ENCODE results near the gene ARID1B. TPM values are rescaled to one million over a fixed set of nuclear protein-coding genes. Genes with fewer than 3 reads are reported as not detected.

The ARID1B gene
- total RNA-seq, 1 donor from 2014 or later = 62.1 TPM

DNA sequence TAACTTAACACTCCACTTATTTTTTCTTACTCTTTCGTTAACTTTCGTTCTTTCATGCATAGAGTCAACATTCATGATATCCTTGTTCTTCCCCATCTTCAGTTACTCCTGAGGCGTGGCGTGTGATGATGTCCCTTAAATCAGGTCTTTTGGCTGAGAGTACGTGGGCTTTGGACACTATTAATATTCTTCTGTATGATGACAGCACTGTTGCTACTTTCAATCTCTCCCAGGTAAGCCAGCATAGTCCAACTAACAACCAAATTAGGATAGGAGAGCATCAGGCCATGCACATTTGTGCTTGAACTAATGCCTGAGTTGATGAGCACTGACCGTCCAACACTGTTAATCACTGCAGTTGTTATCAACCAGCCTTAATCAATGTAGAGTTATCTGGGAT is 426.6 kb downstream of the ARID1B start:
- H3K4me1 Mint-ChIP-seq = no peaks in the 10 kb centered on the region
- no peak overlapping the region for H2AFZ ChIP-seq (replicated peaks)
- no peak overlapping the region for H3K27ac Mint-ChIP-seq
- H3K9me3 ChIP-seq (ENCODE audit: low read depth) = no peaks in the 10 kb centered on the region
- H3K4me3 Mint-ChIP-seq = no peak overlapping the region
- H3K9ac ChIP-seq = no peak overlapping the region
- H3K36me3 ChIP-seq = peaks cover 5% of the 10 kb centered on the region
- no peak for DNase-seq (ENCODE audit: low spot score)
- H3K27ac ChIP-seq = no peak overlapping the region
- H3K4me1 ChIP-seq = no peaks in the 10 kb centered on the region
- H3K27me3 ChIP-seq = no peaks in the 10 kb centered on the region
- no peak overlapping the region for H3K4me2 ChIP-seq
- no peaks in the 10 kb centered on the region for H3F3A ChIP-seq (ENCODE audit: low read depth)
- no peaks in the 10 kb centered on the region for H3K79me2 ChIP-seq (ENCODE audit: low read depth)
- H3K9me3 Mint-ChIP-seq = no peaks in the 10 kb centered on the region
- no peaks in the 10 kb centered on the region for H4K20me1 ChIP-seq (ENCODE audit: low read depth)
- H3K36me3 Mint-ChIP-seq = peaks cover 38% of the 10 kb centered on the region
- no peaks in the 10 kb centered on the region for H3K27me3 Mint-ChIP-seq (ENCODE audit: insufficient read depth, low read depth)
- TF ChIP-seq EZH2phosphoT487 (IDR thresholded peaks at IDR 0.05) (no peak), EZH2 (IDR thresholded peaks at IDR 0.05) (no peak)
- TF ChIP-seq, protein P1, sequence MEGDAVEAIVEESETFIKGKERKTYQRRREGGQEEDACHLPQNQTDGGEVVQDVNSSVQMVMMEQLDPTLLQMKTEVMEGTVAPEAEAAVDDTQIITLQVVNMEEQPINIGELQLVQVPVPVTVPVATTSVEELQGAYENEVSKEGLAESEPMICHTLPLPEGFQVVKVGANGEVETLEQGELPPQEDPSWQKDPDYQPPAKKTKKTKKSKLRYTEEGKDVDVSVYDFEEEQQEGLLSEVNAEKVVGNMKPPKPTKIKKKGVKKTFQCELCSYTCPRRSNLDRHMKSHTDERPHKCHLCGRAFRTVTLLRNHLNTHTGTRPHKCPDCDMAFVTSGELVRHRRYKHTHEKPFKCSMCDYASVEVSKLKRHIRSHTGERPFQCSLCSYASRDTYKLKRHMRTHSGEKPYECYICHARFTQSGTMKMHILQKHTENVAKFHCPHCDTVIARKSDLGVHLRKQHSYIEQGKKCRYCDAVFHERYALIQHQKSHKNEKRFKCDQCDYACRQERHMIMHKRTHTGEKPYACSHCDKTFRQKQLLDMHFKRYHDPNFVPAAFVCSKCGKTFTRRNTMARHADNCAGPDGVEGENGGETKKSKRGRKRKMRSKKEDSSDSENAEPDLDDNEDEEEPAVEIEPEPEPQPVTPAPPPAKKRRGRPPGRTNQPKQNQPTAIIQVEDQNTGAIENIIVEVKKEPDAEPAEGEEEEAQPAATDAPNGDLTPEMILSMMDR (IDR thresholded peaks at IDR 0.05) = no peak
- H3K4me3 ChIP-seq = no peak overlapping the region

DNA sequence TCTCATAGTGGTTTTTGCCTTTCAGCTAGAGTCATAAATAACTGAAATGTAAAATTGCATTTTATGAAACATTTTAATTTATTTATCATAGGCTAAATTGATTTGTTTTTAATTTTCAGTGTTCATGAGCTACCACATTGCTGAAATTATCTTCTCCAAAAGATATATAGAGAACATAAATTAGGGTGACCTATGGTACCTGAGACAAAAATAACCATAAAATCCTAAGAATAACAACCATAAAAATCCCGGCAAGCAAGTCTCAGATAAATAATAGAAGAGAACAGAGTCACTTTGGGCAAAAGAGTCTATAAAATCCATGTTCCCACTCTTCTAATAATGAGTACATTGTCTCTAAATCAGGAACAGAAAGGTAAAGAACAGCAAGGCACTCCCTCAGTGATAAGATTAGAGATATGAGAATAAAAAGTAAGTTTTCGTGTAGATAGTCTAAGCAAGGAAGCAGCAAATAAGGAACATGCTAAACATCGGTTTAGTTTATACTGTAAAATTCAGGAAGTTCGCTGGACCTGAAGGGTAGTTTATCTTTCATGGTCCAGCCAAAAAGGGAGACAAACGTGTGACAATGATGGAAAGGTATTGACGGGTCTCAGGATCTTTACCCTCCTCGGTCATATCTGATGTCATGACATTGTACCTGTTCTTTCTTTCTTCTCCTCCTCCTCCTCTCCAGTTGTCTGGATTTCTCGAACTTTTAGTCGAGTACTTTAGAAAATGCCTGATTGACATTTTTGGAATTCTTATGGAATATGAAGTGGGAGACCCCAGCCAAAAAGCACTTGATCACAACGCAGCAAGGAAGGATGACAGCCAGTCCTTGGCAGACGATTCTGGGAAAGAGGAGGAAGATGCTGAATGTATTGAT is 428.5 kb downstream of the ARID1B start:
- Histone ChIP-seq H3F3A (ENCODE audit: low read depth) (no peaks in the 10 kb centered on the region), H4K20me1 (ENCODE audit: low read depth) (no peaks in the 10 kb centered on the region), H3K9ac (no peak overlapping the region), H3K79me2 (ENCODE audit: low read depth) (no peaks in the 10 kb centered on the region), H3K36me3 (peaks cover 10% of the 10 kb centered on the region), H3K4me2 (no peak overlapping the region), H3K27ac (no peak overlapping the region), H3K4me3 (no peak overlapping the region), H2AFZ (replicated peaks) (no peak overlapping the region), H3K9me3 (ENCODE audit: low read depth) (no peaks in the 10 kb centered on the region), H3K4me1 (no peaks in the 10 kb centered on the region), H3K27me3 (no peaks in the 10 kb centered on the region)
- Mint-ChIP-seq H3K36me3 (peaks cover 34% of the 10 kb centered on the region), H3K27me3 (ENCODE audit: insufficient read depth, low read depth) (no peaks in the 10 kb centered on the region), H3K4me1 (no peaks in the 10 kb centered on the region), H3K4me3 (no peak overlapping the region), H3K9me3 (no peaks in the 10 kb centered on the region), H3K27ac (no peak overlapping the region)
- TF ChIP-seq EZH2phosphoT487 (IDR thresholded peaks at IDR 0.05) (no peak), EZH2 (IDR thresholded peaks at IDR 0.05) (no peak)
- TF ChIP-seq, protein P1 (IDR thresholded peaks at IDR 0.05) = no peak
- no peak for DNase-seq (ENCODE audit: low spot score)

DNA sequence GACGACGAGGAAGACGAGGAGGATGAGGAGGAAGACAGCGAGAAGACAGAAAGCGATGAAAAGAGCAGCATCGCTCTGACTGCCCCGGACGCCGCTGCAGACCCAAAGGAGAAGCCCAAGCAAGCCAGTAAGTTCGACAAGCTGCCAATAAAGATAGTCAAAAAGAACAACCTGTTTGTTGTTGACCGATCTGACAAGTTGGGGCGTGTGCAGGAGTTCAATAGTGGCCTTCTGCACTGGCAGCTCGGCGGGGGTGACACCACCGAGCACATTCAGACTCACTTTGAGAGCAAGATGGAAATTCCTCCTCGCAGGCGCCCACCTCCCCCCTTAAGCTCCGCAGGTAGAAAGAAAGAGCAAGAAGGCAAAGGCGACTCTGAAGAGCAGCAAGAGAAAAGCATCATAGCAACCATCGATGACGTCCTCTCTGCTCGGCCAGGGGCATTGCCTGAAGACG is 429.2 kb downstream of the ARID1B start:
- no peak for DNase-seq (ENCODE audit: low spot score)

More for the DNA sequence above, 429.2 kb downstream of the ARID1B start:
- Histone ChIP-seq H3K4me1 (no peaks in the 10 kb centered on the region), H3F3A (ENCODE audit: low read depth) (no peaks in the 10 kb centered on the region), H4K20me1 (ENCODE audit: low read depth) (no peaks in the 10 kb centered on the region), H3K9me3 (ENCODE audit: low read depth) (no peaks in the 10 kb centered on the region), H2AFZ (replicated peaks) (no peak overlapping the region), H3K36me3 (peaks cover 10% of the 10 kb centered on the region), H3K27me3 (no peaks in the 10 kb centered on the region), H3K9ac (no peak overlapping the region), H3K27ac (no peak overlapping the region), H3K4me3 (no peak overlapping the region), H3K4me2 (no peak overlapping the region), H3K79me2 (ENCODE audit: low read depth) (no peaks in the 10 kb centered on the region)
- Mint-ChIP-seq H3K27ac (no peak overlapping the region), H3K36me3 (peaks cover 29% of the 10 kb centered on the region), H3K4me3 (no peak overlapping the region), H3K4me1 (no peaks in the 10 kb centered on the region), H3K27me3 (ENCODE audit: insufficient read depth, low read depth) (no peaks in the 10 kb centered on the region), H3K9me3 (no peaks in the 10 kb centered on the region)
- no peak for TF ChIP-seq EZH2 (IDR thresholded peaks at IDR 0.05)

All from neural progenitor cell (in vitro differentiated cells).